HT-29 (cell line): ENCODE data around the gene RNF11. TPM values are rescaled to one million over a fixed set of nuclear protein-coding genes. Genes with fewer than 3 reads are reported as not detected.

Experiments used
- DNase-seq: peaks from one replicate; pipeline ENCODE4 v3.0.0-alpha.2; 2015; ENCODE audit warnings: low spot score
- total RNA-seq: library from RNA; depleted of rRNA; stranded (reverse); fragments of >200 nt; shearing (Covaris generic); gene quantifications from 2 replicates; pipeline ENCODE4 v1.2.3, GENCODE V29; 2014

RNF11 gene
- total RNA-seq, 1 experiment from 2014 or later = 55.8 TPM

- DNase-seq = no peak
These were observed 59.9 kb downstream of the RNF11 start for GRCh38 chr1:51295926-51296325.

- peak; percentile 93 for DNase-seq
These were observed 60.6 kb downstream of the RNF11 start for GRCh38 chr1:51296383-51297357.

- peak; percentile 48 for DNase-seq
These were observed 61.6 kb downstream of the RNF11 start for GRCh38 chr1:51297401-51298321.

GRCh38 chr1:51298322-51298705 lies 62.2 kb downstream of the RNF11 start:
- no peak for DNase-seq

GRCh38 chr1:51299185-51299885 lies 63.3 kb downstream of the RNF11 start:
- no peak for DNase-seq

GRCh38 chr1:51299981-51300670 lies 64.1 kb downstream of the RNF11 start:
- DNase-seq = no peak

GRCh38 chr1:51301152-51301843 lies 65.2 kb downstream of the RNF11 start:
- DNase-seq = no peak

GRCh38 chr1:51301844-51302162 lies 65.7 kb downstream of the RNF11 start:
- no peak for DNase-seq

GRCh38 chr1:51302270-51302669 lies 66.2 kb downstream of the RNF11 start:
- DNase-seq = no peak

GRCh38 chr1:51302746-51303145 lies 66.7 kb downstream of the RNF11 start:
- no peak for DNase-seq

- DNase-seq = no peak
These were observed 67.2 kb downstream of the RNF11 start for GRCh38 chr1:51303315-51303714.

GRCh38 chr1:51303751-51304251 lies 67.7 kb downstream of the RNF11 start:
- no peak for DNase-seq

- no peak for DNase-seq
These were observed 68.3 kb downstream of the RNF11 start for GRCh38 chr1:51304360-51304759.

- DNase-seq = peak; percentile 40
These were observed 69.3 kb downstream of the RNF11 start for GRCh38 chr1:51305371-51305823.

GRCh38 chr1:51306950-51307349 lies 70.9 kb downstream of the RNF11 start:
- no peak for DNase-seq

GRCh38 chr1:51308636-51309035 lies 72.6 kb downstream of the RNF11 start:
- DNase-seq = no peak

GRCh38 chr1:51309291-51309690 lies 73.2 kb downstream of the RNF11 start:
- DNase-seq = no peak

- DNase-seq = no peak
These were observed 75.0 kb downstream of the RNF11 start for GRCh38 chr1:51310871-51311613.

GRCh38 chr1:51311826-51312225 lies 75.8 kb downstream of the RNF11 start:
- DNase-seq = no peak

- DNase-seq = no peak
These were observed 76.6 kb downstream of the RNF11 start for GRCh38 chr1:51312718-51313117.
